ENCODE data around the gene MN1. TPM values are rescaled to one million over a fixed set of nuclear protein-coding genes. Genes with fewer than 3 reads are reported as not detected.

The MN1 gene
- total and polyA plus RNA-seq, 7 donors = 4.3 to 39.3 (median 17.6) TPM

GRCh38 chr22:27815826-27816530 lies 14.4 kb upstream of the MN1 start:
- intact Hi-C loops (cut with DNase I) = no loop called here
- H3K27me3 ChIP-seq (ENCODE audit: insufficient read depth in 3 of 3, low read length in 2 of 3) = no peaks in the 10 kb centered on the region
- TF ChIP-seq CTCF (IDR thresholded peaks at IDR 0.05) = no peak
- H3K36me3 ChIP-seq (ENCODE audit: insufficient read depth in 1 of 2, low read depth in 1 of 2) = no peaks in the 10 kb centered on the region
- peaks cover 1% of the 10 kb centered on the region for H3K4me1 ChIP-seq
- WGBS, 3 donors = 90 to 91% (median 91%) methylated on average over 4 of the region's 4 CpGs
- no peak overlapping the region for H3K4me3 ChIP-seq
- no peak overlapping the region for H3K27ac ChIP-seq
- no peak for ATAC-seq
- H3K9me3 ChIP-seq = no peaks in the 10 kb centered on the region
- no peak for DNase-seq

- ATAC-seq = no peak
- Histone ChIP-seq H3K4me1 (peaks cover 11% of the 10 kb centered on the region), H3K9me3 (no peaks in the 10 kb centered on the region), H3K4me3 (no peak overlapping the region), H3K36me3 (ENCODE audit: insufficient read depth in 1 of 2, low read depth in 1 of 2) (no peaks in the 10 kb centered on the region), H3K27me3 (ENCODE audit: insufficient read depth in 3 of 3, low read length in 2 of 3) (no peaks in the 10 kb centered on the region), H3K27ac (no peak overlapping the region)
- intact Hi-C loops (cut with DNase I) = no loop called here
- DNase-seq = no peak
- TF ChIP-seq CTCF (IDR thresholded peaks at IDR 0.05) = no peak
- WGBS, 3 donors = 89 to 92% (median 92%) methylated on average over 6 of the region's 6 CpGs
Observed at GRCh38 chr22:27814993-27815392, 13.4 kb upstream of the MN1 start.

GRCh38 chr22:27811778-27812177 lies 10.2 kb upstream of the MN1 start:
- no peak for TF ChIP-seq CTCF (IDR thresholded peaks at IDR 0.05)
- no peaks in the 10 kb centered on the region for H3K36me3 ChIP-seq (ENCODE audit: insufficient read depth in 1 of 2, low read depth in 1 of 2)
- intact Hi-C loops (cut with DNase I) = no loop called here
- H3K27me3 ChIP-seq (ENCODE audit: insufficient read depth in 3 of 3, low read length in 2 of 3) = peaks cover 0 to 2% (median 0%) of the 10 kb centered on the region in 3 donors
- no peaks in the 10 kb centered on the region for H3K9me3 ChIP-seq
- WGBS, 3 donors = 92 to 99% (median 98%) methylated on average over 3 of the region's 3 CpGs
- no peak overlapping the region for H3K4me3 ChIP-seq
- peaks cover 13% of the 10 kb centered on the region for H3K4me1 ChIP-seq
- no peak overlapping the region for H3K27ac ChIP-seq
- DNase-seq = no peak
- ATAC-seq = no peak

- Histone ChIP-seq H3K9me3 (no peaks in the 10 kb centered on the region), H3K27ac (no peak overlapping the region), H3K36me3 (ENCODE audit: insufficient read depth in 1 of 2, low read depth in 1 of 2) (no peaks in the 10 kb centered on the region), H3K4me3 (peak overlapping the region; percentile 9), H3K4me1 (peaks cover 13% of the 10 kb centered on the region), H3K27me3 (ENCODE audit: insufficient read depth in 3 of 3, low read length in 2 of 3) (peaks cover 0 to 2% (median 0%) of the 10 kb centered on the region in 3 donors)
- intact Hi-C loops (cut with DNase I) = no loop called here
- ATAC-seq (peak; percentile 87 to 93 (median 90)), DNase-seq (peak; percentile 82 to 89)
- peak; percentile 11 for TF ChIP-seq CTCF (IDR thresholded peaks at IDR 0.05)
- 19 to 25% (median 21%) methylated on average over 15 of the region's 15 CpGs for WGBS, 3 donors
Observed at GRCh38 chr22:27810609-27811151, 9.1 kb upstream of the MN1 start.
